WTC11 (cell line): ENCODE measurements around the gene GABRB3. TPM values are rescaled to one million over a fixed set of nuclear protein-coding genes. Genes with fewer than 3 reads are reported as not detected.

Experiments used
- ATAC-seq: fragments of 200-7000 bp; cut with Tn5 transposase; 2 replicates; pipeline ENCODE4 v1.10.0; 2021; ENCODE audit warnings: mild to moderate bottlenecking, moderate library complexity
- CTCF ChIA-PET: fragments of 300-600 bp; sonication (Branson Sonifier 250); formaldehyde crosslinking; loops from one replicate; lab custom pipeline; 2021; ENCODE audit warnings: antibody characterized with exemption; lab: Charles Lee
- POLR2A ChIA-PET: fragments of 350-600 bp; sonication (Branson Sonifier 250); formaldehyde crosslinking; loops from one replicate; lab custom pipeline; 2021; ENCODE audit warnings: antibody characterized with exemption; lab: Charles Lee
- DNase-seq: peaks from one replicate; pipeline ENCODE4 v3.0.0; 2021; ENCODE audit warnings: low spot score
- H3K27ac Mint-ChIP-seq: 2 replicates; pipeline ENCODE4 v1.8.0; 2021; ENCODE audit warnings: mixed read lengths
- H3K27me3 Mint-ChIP-seq: 2 replicates; pipeline ENCODE4 v1.8.0; 2021; ENCODE audit warnings: low read depth, mild to moderate bottlenecking, moderate library complexity, mixed read lengths
- H3K36me3 Mint-ChIP-seq: 2 replicates; pipeline ENCODE4 v1.8.0; 2021; ENCODE audit warnings: mixed read lengths
- H3K4me1 Mint-ChIP-seq: 2 replicates; pipeline ENCODE4 v1.8.0; 2022; ENCODE audit warnings: mixed read lengths
- H3K4me3 Mint-ChIP-seq: 2 replicates; pipeline ENCODE4 v1.8.0; 2021; ENCODE audit warnings: mild to moderate bottlenecking, moderate library complexity, mixed read lengths
- H3K9me3 Mint-ChIP-seq: 2 replicates; pipeline ENCODE4 v1.8.0; 2021; ENCODE audit warnings: mixed read lengths
- AFF4 ChIP-seq: sonication (generic); formaldehyde crosslinking; IDR thresholded peaks from 2 replicates; pipeline ENCODE4 v1.8.1; 2023; ENCODE audit warnings: mild to moderate bottlenecking, missing genetic modification reagents, borderline replicate concordance
- CDX4 ChIP-seq: fragments of 250-450 bp; sonication (Bioruptor Pico); IDR thresholded peaks from 2 replicates; pipeline ENCODE4 v1.9.0; 2021; ENCODE audit warnings: moderate library complexity, mild to moderate bottlenecking, inconsistent platforms, borderline replicate concordance
- CREB1 ChIP-seq: sonication (generic); formaldehyde crosslinking; IDR thresholded peaks from 2 replicates; pipeline ENCODE4 v1.8.0; 2023; ENCODE audit warnings: mild to moderate bottlenecking, missing genetic modification reagents
- ELF4 ChIP-seq: sonication (generic); formaldehyde crosslinking; IDR thresholded peaks from 2 replicates; pipeline ENCODE4 v1.8.1; 2022; ENCODE audit warnings: low read depth, mild to moderate bottlenecking, moderate library complexity, missing genetic modification reagents
- ETV6 ChIP-seq: sonication (generic); formaldehyde crosslinking; IDR thresholded peaks from 2 replicates; pipeline ENCODE4 v1.8.1; 2022; ENCODE audit warnings: mild to moderate bottlenecking, missing genetic modification reagents
- FOXJ3 ChIP-seq: sonication (generic); formaldehyde crosslinking; IDR thresholded peaks from 2 replicates; pipeline ENCODE4 v1.9.0; 2021; ENCODE audit warnings: missing genetic modification reagents, mild to moderate bottlenecking, borderline replicate concordance
- HMGA2 ChIP-seq: fragments of 250-450 bp; sonication (Bioruptor Pico); IDR thresholded peaks from 2 replicates; pipeline ENCODE4 v1.4.0; 2021; ENCODE audit warnings: mild to moderate bottlenecking, moderate library complexity
- MAX ChIP-seq: sonication (generic); formaldehyde crosslinking; IDR thresholded peaks from 2 replicates; pipeline ENCODE4 v1.8.0; 2022; ENCODE audit warnings: mild to moderate bottlenecking, missing genetic modification reagents
- MLX ChIP-seq: sonication (generic); formaldehyde crosslinking; IDR thresholded peaks from 2 replicates; pipeline ENCODE4 v1.8.1; 2023; ENCODE audit warnings: mild to moderate bottlenecking, missing genetic modification reagents, moderate library complexity
- NFATC4 ChIP-seq: fragments of 250-450 bp; sonication (Bioruptor Pico); IDR thresholded peaks from 2 replicates; pipeline ENCODE4 v1.9.0; 2021; ENCODE audit warnings: mild to moderate bottlenecking
- OVOL2 ChIP-seq: fragments of 250-450 bp; sonication (Bioruptor Pico); IDR thresholded peaks from 2 replicates; pipeline ENCODE4 v1.9.0; 2021; ENCODE audit warnings: mild to moderate bottlenecking, borderline replicate concordance
- PREB ChIP-seq: sonication (generic); formaldehyde crosslinking; IDR thresholded peaks from 2 replicates; pipeline ENCODE4 v1.8.1; 2022; ENCODE audit warnings: mild to moderate bottlenecking, missing genetic modification reagents, moderate library complexity, borderline replicate concordance
- SMAD3 ChIP-seq: sonication (generic); formaldehyde crosslinking; IDR thresholded peaks from 2 replicates; pipeline ENCODE4 v1.8.0; 2022; ENCODE audit warnings: missing genetic modification reagents, mild to moderate bottlenecking, borderline replicate concordance
- SP1 ChIP-seq: sonication (generic); formaldehyde crosslinking; conservative IDR thresholded peaks from 2 replicates; pipeline ENCODE4 v1.8.1; 2022; ENCODE audit warnings: missing genetic modification reagents
- USF1 ChIP-seq: sonication (generic); formaldehyde crosslinking; IDR thresholded peaks from 2 replicates; pipeline ENCODE4 v1.8.0; 2022; ENCODE audit warnings: mild to moderate bottlenecking, missing genetic modification reagents
- ZNF219 ChIP-seq: sonication (generic); formaldehyde crosslinking; IDR thresholded peaks from 2 replicates; pipeline ENCODE4 v1.8.0; 2023; ENCODE audit warnings: missing genetic modification reagents, mild to moderate bottlenecking, borderline replicate concordance
- ZNF396 ChIP-seq: fragments of 250-450 bp; sonication (Bioruptor Pico); IDR thresholded peaks from 2 replicates; pipeline ENCODE4 v1.8.0; 2021; ENCODE audit warnings: mild to moderate bottlenecking, moderate library complexity, borderline replicate concordance
- ZNF423 ChIP-seq: fragments of 250-450 bp; sonication (Bioruptor Pico); IDR thresholded peaks from 2 replicates; pipeline ENCODE4 v2.1.2; 2022; ENCODE audit warnings: mild to moderate bottlenecking, moderate library complexity
- ZNF532 ChIP-seq: fragments of 250-450 bp; sonication (Bioruptor Pico); IDR thresholded peaks from 2 replicates; pipeline ENCODE4 v1.9.0; 2021; ENCODE audit warnings: mild to moderate bottlenecking, borderline replicate concordance
- total RNA-seq: library from RNA; stranded (reverse); gene quantifications from 3 replicates; pipeline ENCODE4 v1.2.3, GENCODE V29; 2021

The GABRB3 gene
- total RNA-seq, 1 experiment from 2014 or later, result 203 TPM

- Mint-ChIP-seq H3K36me3 (peaks cover 9% of the 10 kb centered on the region), H3K4me1 (peaks cover 72% of the 10 kb centered on the region), H3K27ac (peak overlapping the region; percentile 57), H3K27me3 (no peaks in the 10 kb centered on the region), H3K9me3 (no peaks in the 10 kb centered on the region), H3K4me3 (peak overlapping the region; percentile 14; the same call in 1 of the 2 replicates)
- no peak for TF ChIP-seq CDX4
- TF ChIP-seq MLX (CRISPR knock-in tag), result no peak
- no peak for TF ChIP-seq ZNF396 (CRISPR knock-in tag)
- TF ChIP-seq ZNF219 (CRISPR knock-in tag), result no peak
- TF ChIP-seq ZNF532 (CRISPR knock-in tag), result no peak
- TF ChIP-seq FOXJ3 (CRISPR knock-in tag), result no peak
- TF ChIP-seq CREB1, result no peak
- no peak for TF ChIP-seq AFF4
- no peak for TF ChIP-seq OVOL2 (CRISPR knock-in tag)
- TF ChIP-seq HMGA2, result no peak
- TF ChIP-seq ETV6, result no peak
- TF ChIP-seq USF1, result no peak
- no peak for TF ChIP-seq MAX (CRISPR knock-in tag)
- no peak for TF ChIP-seq ELF4
- no peak for TF ChIP-seq SMAD3
- no peak for TF ChIP-seq NFATC4 (CRISPR knock-in tag)
- TF ChIP-seq SP1, result no peak
- no peak for TF ChIP-seq ZNF423 (CRISPR knock-in tag)
- no peak for TF ChIP-seq PREB (CRISPR knock-in tag)
- DNase-seq, result peak; percentile 21
- ATAC-seq, result peak; percentile 36
- ChIA-PET CTCF (interaction anchor here (1.7 kb wide), 1 partner anchor 8 kb away, joined by 4 read pairs; no protein-coding TSS in a partner anchor), POLR2A (no interaction called here)
Observed at GRCh38 chr15:26639966-26640365, 132.9 kb downstream of the GABRB3 start.
